HG03097 (cell line): ENCODE data around the gene PSMG1.
"Not testable (repeated sequence)": the region's sequence is repeated elsewhere in the genome, so short reads cannot be mapped to it uniquely, and the experiment has no call there.

Experiments
- ATAC-seq: cut with Tn5 transposase; IDR thresholded peaks from one replicate; pipeline ENCODE4 v1.9.1; 2021; ENCODE audit not compliant: unreplicated experiment, low FRiP score

PSMG1 gene, protein sequence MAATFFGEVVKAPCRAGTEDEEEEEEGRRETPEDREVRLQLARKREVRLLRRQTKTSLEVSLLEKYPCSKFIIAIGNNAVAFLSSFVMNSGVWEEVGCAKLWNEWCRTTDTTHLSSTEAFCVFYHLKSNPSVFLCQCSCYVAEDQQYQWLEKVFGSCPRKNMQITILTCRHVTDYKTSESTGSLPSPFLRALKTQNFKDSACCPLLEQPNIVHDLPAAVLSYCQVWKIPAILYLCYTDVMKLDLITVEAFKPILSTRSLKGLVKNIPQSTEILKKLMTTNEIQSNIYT

GRCh38 chr21:39183272-39184049 lies at the start of gene PSMG1:
PSMG1 (minus strand) TSS chr21:39183451; CDS start chr21:39183385, 66 bp downstream.
- peak; percentile 82 for ATAC-seq

DNA sequence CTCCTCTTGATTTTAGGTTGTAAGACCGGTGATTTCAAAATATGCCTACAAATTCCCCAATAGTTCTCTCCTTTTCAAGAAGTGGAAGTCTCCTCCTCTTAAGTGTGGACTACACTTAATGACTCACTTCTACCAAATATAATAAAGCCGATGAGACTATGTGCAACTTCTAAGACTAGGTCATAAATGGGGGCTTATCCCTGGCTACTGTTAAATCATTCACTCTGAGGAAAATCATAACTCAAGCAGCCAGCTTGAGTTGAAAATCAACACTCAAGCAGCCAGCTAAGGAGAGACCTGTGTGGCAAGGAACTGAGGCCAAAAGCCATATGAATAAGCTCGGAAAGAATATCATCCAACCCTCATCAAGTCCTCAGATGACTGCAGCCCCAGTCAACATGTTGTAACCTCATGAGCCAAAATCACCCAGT lies 49.6 kb upstream of the PSMG1 start:
- ATAC-seq, result no peak

DNA sequence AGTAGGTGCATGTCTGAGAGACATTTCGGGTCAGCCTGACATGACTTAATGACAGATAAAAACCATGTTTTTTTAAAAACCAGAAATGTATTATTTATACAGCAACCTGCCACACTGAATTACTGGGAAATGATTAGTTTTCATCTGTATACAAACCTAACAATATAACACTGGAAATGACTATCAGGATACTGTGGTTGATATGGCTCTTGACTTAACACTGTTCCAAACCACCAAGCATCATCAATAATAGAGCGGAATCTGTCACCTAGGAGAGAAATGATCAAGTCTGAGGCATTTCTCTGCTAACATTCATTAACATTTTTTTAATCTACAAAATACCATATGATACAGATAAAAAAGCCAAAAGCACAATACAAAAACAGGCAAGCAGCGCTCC lies 41.7 kb upstream of the PSMG1 start:
- ATAC-seq, result no peak

- no peak for ATAC-seq
Observed at GRCh38 chr21:39221997-39222486, 38.8 kb upstream of the PSMG1 start.

GRCh38 chr21:39221282-39221996 lies 38.2 kb upstream of the PSMG1 start:
- ATAC-seq, result no peak

- not testable (repeated sequence) for ATAC-seq
Observed at GRCh38 chr21:39220875-39221274, 37.6 kb upstream of the PSMG1 start.

- no peak for ATAC-seq
Observed at GRCh38 chr21:39220150-39220549, 36.9 kb upstream of the PSMG1 start.

DNA sequence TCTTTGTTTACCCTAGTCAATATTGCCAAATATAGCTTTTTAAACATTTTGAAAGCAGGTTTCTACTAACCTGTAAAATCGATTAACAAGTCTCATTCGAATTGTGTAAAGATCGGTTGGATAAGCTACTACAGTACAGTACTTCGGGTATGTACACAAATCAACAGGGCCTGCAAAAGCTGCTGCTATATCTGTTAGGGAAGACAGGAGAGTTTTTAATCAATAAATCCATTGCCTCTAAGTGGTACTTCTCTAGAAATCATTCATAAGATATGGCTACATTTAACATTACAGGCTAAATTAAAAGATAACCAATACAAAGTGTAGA lies 34.8 kb upstream of the PSMG1 start:
- no peak for ATAC-seq

GRCh38 chr21:39217356-39218081 lies 34.3 kb upstream of the PSMG1 start:
- no peak for ATAC-seq

- ATAC-seq, result no peak
Observed at GRCh38 chr21:39216290-39216689, 33.0 kb upstream of the PSMG1 start.

DNA sequence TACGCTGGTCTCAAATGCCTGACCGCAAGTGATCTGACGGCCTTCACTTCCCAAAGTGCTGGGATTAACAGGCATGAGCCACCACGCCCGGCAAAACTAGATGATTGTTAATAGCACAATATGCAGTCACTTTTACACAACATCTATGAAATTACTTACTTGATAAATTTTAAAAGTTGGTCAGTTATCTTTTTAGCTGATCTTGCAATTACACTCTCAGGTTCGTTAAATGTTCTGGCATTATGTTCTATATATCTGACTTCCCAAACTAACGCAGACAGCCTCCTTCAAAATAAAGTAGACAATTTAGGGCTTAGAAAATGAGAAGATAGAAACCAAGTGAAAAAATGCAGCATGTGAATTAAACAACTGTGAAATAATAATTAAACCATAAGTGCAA lies 31.8 kb upstream of the PSMG1 start:
- no peak for ATAC-seq

GRCh38 chr21:39209334-39209688 lies 26.1 kb upstream of the PSMG1 start:
- ATAC-seq, result no peak

DNA sequence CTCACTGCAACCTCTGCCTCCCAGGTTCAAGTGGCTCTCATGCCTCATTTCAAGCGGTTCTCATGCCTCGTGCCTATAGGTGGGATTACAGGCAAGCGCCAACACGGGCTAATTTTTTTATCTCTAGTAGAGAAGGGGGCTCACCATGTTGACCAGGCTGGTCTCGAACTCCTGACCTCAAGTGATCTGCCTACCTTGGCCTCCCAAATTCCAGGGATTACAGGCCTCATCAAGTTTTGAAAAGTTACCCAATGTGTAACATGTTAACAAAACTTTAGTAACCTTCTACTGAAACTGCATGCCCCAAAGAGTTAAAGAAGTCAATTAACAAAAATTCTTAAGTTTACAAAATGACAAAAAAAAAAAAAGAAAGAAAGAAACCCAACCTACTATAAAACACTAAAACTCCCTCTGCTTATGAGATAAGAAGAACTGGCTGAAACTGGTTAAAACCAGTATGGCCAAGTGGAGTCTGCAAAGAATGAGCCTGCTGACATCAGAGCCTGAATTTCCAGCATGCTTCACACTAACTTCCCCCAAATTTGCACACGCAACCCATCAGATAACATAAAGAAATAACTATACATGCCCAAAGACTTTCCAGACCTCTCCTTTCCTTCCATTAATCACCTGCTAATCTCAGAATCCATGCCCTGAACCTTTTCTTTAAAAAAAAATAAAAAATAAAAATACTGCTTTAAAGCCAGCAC lies 25.5 kb upstream of the PSMG1 start:
- no peak for ATAC-seq

- ATAC-seq, result no peak
Observed at GRCh38 chr21:39204134-39204533, 20.9 kb upstream of the PSMG1 start.

- no peak for ATAC-seq
Observed at GRCh38 chr21:39198800-39199199, 15.5 kb upstream of the PSMG1 start.

DNA sequence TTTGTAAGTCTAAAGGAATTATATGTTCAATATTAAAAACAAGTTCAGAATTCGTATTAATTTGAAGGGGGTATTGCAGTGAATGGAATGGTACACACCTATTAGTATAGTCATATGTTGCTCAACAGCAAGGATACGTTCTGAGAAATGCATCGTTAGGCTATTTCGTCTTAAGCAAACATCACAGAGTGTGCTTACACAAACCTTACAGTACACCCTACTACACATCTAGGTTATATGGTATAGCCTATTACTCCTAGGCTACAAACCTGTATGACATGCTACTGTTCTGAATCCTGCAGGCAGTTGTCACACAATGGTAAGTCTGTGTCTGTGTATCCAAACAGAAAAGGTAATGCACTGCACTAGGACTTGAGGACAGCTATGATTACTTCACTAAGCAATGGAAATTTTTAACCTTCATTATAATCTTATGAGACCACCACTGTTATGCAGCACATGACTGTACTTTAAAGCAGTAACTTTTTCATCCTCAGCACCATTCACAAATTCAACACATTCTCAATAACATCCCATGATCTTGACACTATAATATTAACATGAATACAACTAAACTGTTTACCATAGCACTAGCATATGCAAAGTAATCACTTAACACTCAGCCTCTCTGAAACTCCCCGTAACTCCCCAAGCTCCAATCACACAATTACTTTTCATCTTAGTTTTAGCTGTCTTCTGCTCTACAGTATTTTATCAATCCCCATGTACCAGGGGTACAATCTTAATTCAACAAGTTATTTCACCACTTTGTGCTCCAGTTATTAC lies 14.4 kb upstream of the PSMG1 start:
- ATAC-seq, result no peak

DNA sequence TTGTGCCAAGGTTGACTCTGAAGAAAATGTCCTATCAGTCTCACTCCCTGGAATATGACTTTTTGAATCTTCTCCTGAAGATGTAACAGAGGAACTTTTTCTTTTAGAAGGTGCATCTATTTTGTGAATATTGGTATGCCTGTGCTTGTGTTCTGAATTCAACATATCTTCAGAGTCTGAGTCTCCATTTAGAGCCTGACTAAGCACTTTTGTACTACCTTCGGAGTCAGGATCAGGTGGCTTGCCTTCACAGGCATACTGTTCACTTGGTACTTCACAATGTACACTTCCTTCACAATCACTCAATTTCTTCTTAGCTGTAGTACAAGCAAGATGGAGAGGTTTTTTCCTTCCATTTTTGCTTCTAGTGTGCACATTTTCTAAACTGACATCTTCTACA lies 13.6 kb upstream of the PSMG1 start:
- ATAC-seq, result no peak

DNA sequence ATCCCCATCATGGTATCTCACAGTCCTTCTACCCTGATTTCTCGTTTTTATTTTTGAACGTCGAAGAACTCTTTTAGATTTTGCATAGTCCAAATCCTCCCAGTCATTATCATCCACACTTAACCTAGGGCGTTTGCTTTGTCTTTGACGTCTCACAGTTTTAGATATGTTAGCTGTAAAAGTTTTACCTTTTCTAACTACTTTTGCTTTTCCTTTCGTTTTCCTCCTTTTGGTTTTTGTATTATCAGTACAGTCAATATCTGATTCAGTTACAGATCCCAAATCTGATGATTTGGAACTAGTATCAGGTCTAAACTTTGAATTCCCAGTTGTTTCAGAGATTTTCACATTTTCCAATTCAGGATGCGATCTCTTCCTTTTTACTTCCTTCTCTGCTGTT lies 13.1 kb upstream of the PSMG1 start:
- no peak for ATAC-seq

GRCh38 chr21:39193380-39193779 lies 10.1 kb upstream of the PSMG1 start:
- no peak for ATAC-seq
